DOHH2 (cell line): Measurements from ENCODE around the gene BTF3L4.

Experiments used
- H3F3A ChIP-seq: fragments of 200-600 bp; sonication (generic), shearing (Covaris generic); 2 replicates; pipeline ENCODE4 v1.6.0; 2016; ENCODE audit warnings: antibody characterized with exemption, mild to moderate bottlenecking; ENCODE audit not compliant: control insufficient read depth, insufficient read depth
- H3K27ac ChIP-seq: fragments of 200-600 bp; sonication (generic); 2 replicates; pipeline ENCODE4 v1.5.1; 2014; ENCODE audit warnings: low read depth, mild to moderate bottlenecking, low read length, moderate library complexity
- H3K27me3 ChIP-seq: fragments of 200-600 bp; sonication (generic); 2 replicates; pipeline ENCODE4 v1.6.1; 2014; ENCODE audit warnings: mild to moderate bottlenecking, low read length, mixed read lengths; ENCODE audit not compliant: control insufficient read depth
- H3K36me3 ChIP-seq: fragments of 200-600 bp; sonication (generic); 2 replicates; pipeline ENCODE4 v1.6.1; 2014; ENCODE audit warnings: mild to moderate bottlenecking, low read length, moderate library complexity, mixed read lengths; ENCODE audit not compliant: control insufficient read depth
- H3K4me1 ChIP-seq: fragments of 200-600 bp; sonication (generic); 2 replicates; pipeline ENCODE4 v1.6.1; 2014; ENCODE audit warnings: mild to moderate bottlenecking, low read length, mixed read lengths; ENCODE audit not compliant: control insufficient read depth
- H3K4me2 ChIP-seq: fragments of 200-600 bp; sonication (generic); 2 replicates; pipeline ENCODE4 v1.6.0; 2014; ENCODE audit warnings: mild to moderate bottlenecking, low read length, moderate library complexity
- H3K4me3 ChIP-seq: fragments of 200-600 bp; sonication (generic); 2 replicates; pipeline ENCODE4 v1.5.1; 2014; ENCODE audit warnings: mild to moderate bottlenecking, low read length, mixed read lengths
- H3K79me2 ChIP-seq: fragments of 200-600 bp; sonication (generic); 2 replicates; pipeline ENCODE4 v1.6.1; 2014; ENCODE audit warnings: mild to moderate bottlenecking, low read length, mixed read lengths; ENCODE audit not compliant: control insufficient read depth
- H3K9me2 ChIP-seq: fragments of 200-600 bp; sonication (generic); replicated peaks from 2 replicates; pipeline ENCODE4 v1.6.1; 2014; ENCODE audit warnings: mild to moderate bottlenecking, low read length, mixed read lengths; ENCODE audit not compliant: control insufficient read depth
- H3K9me3 ChIP-seq: fragments of 200-600 bp; sonication (generic); 2 replicates; pipeline ENCODE4 v1.6.1; 2014; ENCODE audit warnings: antibody characterized with exemption, low read length, mixed read lengths; ENCODE audit not compliant: control insufficient read depth, insufficient read depth
- H4K20me1 ChIP-seq: fragments of 200-600 bp; sonication (generic); 2 replicates; pipeline ENCODE4 v1.6.0; 2014; ENCODE audit warnings: low read depth, mild to moderate bottlenecking, antibody characterized with exemption, low read length, moderate library complexity; ENCODE audit not compliant: control insufficient read depth, insufficient read depth
- EZH2phosphoT487 ChIP-seq: fragments of 200-600 bp; sonication (generic); IDR thresholded peaks from 2 replicates; pipeline ENCODE4 v1.6.1; 2017; ENCODE audit warnings: borderline replicate concordance, mild to moderate bottlenecking, antibody characterized with exemption, low read length, moderate library complexity, mixed read lengths
- TF ChIP-seq, protein P1 (sequence below): fragments of 200-600 bp; sonication (generic); IDR thresholded peaks from one replicate; pipeline ENCODE4 v1.5.1; 2014; ENCODE audit warnings: antibody characterized with exemption, mild to moderate bottlenecking, low read depth, low read length; ENCODE audit not compliant: poor library complexity, severe bottlenecking

The BTF3L4 gene

GRCh38 chr1:52127181-52128180 lies 71.4 kb downstream of the BTF3L4 start:
- no peaks in the 10 kb centered on the region for H3K36me3 ChIP-seq
- no peak overlapping the region for H3K4me3 ChIP-seq

GRCh38 chr1:52139817-52140540 lies 83.9 kb downstream of the BTF3L4 start:
- H3K9me2 ChIP-seq, result no peaks in the 10 kb centered on the region
- H3K4me2 ChIP-seq, result no peak overlapping the region
- H3F3A ChIP-seq, result no peaks in the 10 kb centered on the region; the same call in none of the 2 replicates
- H3K36me3 ChIP-seq, result no peaks in the 10 kb centered on the region
- peaks cover 20% of the 10 kb centered on the region for H3K27me3 ChIP-seq
- no peaks in the 10 kb centered on the region for H4K20me1 ChIP-seq
- no peaks in the 10 kb centered on the region for H3K9me3 ChIP-seq
- no peak overlapping the region for H3K4me3 ChIP-seq
- H3K27ac ChIP-seq, result no peak overlapping the region
- TF ChIP-seq EZH2phosphoT487, result no peak
- TF ChIP-seq, protein P1, sequence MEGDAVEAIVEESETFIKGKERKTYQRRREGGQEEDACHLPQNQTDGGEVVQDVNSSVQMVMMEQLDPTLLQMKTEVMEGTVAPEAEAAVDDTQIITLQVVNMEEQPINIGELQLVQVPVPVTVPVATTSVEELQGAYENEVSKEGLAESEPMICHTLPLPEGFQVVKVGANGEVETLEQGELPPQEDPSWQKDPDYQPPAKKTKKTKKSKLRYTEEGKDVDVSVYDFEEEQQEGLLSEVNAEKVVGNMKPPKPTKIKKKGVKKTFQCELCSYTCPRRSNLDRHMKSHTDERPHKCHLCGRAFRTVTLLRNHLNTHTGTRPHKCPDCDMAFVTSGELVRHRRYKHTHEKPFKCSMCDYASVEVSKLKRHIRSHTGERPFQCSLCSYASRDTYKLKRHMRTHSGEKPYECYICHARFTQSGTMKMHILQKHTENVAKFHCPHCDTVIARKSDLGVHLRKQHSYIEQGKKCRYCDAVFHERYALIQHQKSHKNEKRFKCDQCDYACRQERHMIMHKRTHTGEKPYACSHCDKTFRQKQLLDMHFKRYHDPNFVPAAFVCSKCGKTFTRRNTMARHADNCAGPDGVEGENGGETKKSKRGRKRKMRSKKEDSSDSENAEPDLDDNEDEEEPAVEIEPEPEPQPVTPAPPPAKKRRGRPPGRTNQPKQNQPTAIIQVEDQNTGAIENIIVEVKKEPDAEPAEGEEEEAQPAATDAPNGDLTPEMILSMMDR, result no peak
- peaks cover 21% of the 10 kb centered on the region for H3K4me1 ChIP-seq
- peaks cover 10% of the 10 kb centered on the region for H3K79me2 ChIP-seq

More at GRCh38 chr1:52127181-52128180, 71.4 kb downstream of the BTF3L4 start:
- no peak overlapping the region for H3K27ac ChIP-seq
- H3K9me2 ChIP-seq, result no peaks in the 10 kb centered on the region
- H3K79me2 ChIP-seq, result no peaks in the 10 kb centered on the region
- H3K27me3 ChIP-seq, result peaks cover 32% of the 10 kb centered on the region
- H4K20me1 ChIP-seq, result no peaks in the 10 kb centered on the region
- no peak overlapping the region for H3K4me2 ChIP-seq
- H3F3A ChIP-seq, result no peaks in the 10 kb centered on the region
- no peaks in the 10 kb centered on the region for H3K9me3 ChIP-seq
- no peaks in the 10 kb centered on the region for H3K4me1 ChIP-seq
- TF ChIP-seq, protein P1, result peak; percentile 54
- no peak for TF ChIP-seq EZH2phosphoT487
